ENCODE results near the gene FAM149B1. TPM values are rescaled to one million over a fixed set of nuclear protein-coding genes. Genes with fewer than 3 reads are reported as not detected.

Gene FAM149B1
- total RNA-seq, 1 experiment from 2014 or later, result 17.5 TPM

DNA sequence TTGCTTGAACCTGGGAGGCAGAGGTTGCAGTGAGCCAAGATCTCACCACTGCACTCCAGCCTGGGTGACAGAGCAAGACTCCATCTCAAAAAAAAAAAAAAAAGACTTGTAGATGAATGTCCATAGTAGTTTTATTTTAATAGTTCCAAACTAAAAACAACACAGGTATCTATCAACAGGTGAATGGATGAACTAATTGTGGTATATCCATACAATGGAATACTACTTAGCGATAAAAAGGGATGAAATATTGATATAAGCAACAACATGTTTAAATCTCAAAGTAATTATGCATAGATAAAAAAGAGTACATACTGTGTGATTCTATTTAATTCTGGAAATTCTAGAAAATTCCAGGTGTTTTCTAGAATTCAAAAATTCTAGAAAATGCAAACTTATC, 122.0 kb downstream of the FAM149B1 start:
- H3K9me2 ChIP-seq (ENCODE audit: insufficient read depth), result no peaks in the 10 kb centered on the region
- no peaks in the 10 kb centered on the region for H3K9me3 ChIP-seq (ENCODE audit: control insufficient read depth in 1 of 2, insufficient read depth in 1 of 2, low read depth in 1 of 2, low read length in 2 of 2)
- ChIA-PET RAD21 (ENCODE audit: low non-redundant PET in 1 of 2, low total read pairs in 2 of 2, uncharacterized antibody in 2 of 2, unreplicated experiment in 2 of 2) (no interaction called here), POLR2A (interaction anchor here (0.7 kb wide), 1 partner anchor 8 kb away, joined by 3 read pairs; no protein-coding TSS in a partner anchor), CTCF (no interaction called here)
- TF ChIP-seq ELF1 (IDR thresholded peaks at IDR 0.05; ENCODE audit: borderline replicate concordance, low read depth) (no peak), SP1 (IDR thresholded peaks at IDR 0.05; ENCODE audit: low read depth) (no peak), ZFX (IDR thresholded peaks at IDR 0.05) (no peak), EGR1 (IDR thresholded peaks at IDR 0.05; ENCODE audit: low read depth) (no peak), CEBPB (IDR thresholded peaks at IDR 0.05; ENCODE audit: low read depth) (no peak), POLR2AphosphoS5 (IDR thresholded peaks at IDR 0.05; ENCODE audit: low read depth, low read length) (no peak), CBX3 (IDR thresholded peaks at IDR 0.05; ENCODE audit: low read depth) (no peak), ZBTB33 (IDR thresholded peaks at IDR 0.05; ENCODE audit: extremely low read depth, insufficient replicate concordance, low read length) (no peak)
- TF ChIP-seq, protein P1, sequence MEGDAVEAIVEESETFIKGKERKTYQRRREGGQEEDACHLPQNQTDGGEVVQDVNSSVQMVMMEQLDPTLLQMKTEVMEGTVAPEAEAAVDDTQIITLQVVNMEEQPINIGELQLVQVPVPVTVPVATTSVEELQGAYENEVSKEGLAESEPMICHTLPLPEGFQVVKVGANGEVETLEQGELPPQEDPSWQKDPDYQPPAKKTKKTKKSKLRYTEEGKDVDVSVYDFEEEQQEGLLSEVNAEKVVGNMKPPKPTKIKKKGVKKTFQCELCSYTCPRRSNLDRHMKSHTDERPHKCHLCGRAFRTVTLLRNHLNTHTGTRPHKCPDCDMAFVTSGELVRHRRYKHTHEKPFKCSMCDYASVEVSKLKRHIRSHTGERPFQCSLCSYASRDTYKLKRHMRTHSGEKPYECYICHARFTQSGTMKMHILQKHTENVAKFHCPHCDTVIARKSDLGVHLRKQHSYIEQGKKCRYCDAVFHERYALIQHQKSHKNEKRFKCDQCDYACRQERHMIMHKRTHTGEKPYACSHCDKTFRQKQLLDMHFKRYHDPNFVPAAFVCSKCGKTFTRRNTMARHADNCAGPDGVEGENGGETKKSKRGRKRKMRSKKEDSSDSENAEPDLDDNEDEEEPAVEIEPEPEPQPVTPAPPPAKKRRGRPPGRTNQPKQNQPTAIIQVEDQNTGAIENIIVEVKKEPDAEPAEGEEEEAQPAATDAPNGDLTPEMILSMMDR (IDR thresholded peaks at IDR 0.05 in 2 of 3, conservative IDR thresholded peaks at IDR 0.05 in 1 of 3; ENCODE audit: borderline replicate concordance in 1 of 3, insufficient read depth in 1 of 3, low read depth in 2 of 3, low read length in 2 of 3), result no peak
- H3K27me3 ChIP-seq (ENCODE audit: insufficient read depth, low read length), result no peaks in the 10 kb centered on the region
- no peak overlapping the region for H3K27ac ChIP-seq (ENCODE audit: low read depth, low read length)
- no peak overlapping the region for H3K9ac ChIP-seq (ENCODE audit: low read length)
- ATAC-seq (no peak), DNase-seq (ENCODE audit: low read depth, low spot score) (no peak)
- no peaks in the 10 kb centered on the region for H4K20me1 ChIP-seq (ENCODE audit: insufficient read depth)
- no peak overlapping the region for H3K4me2 ChIP-seq (ENCODE audit: low read length)
- no peaks in the 10 kb centered on the region for H3K79me2 ChIP-seq (ENCODE audit: insufficient read depth, low read length)
- H3K36me3 ChIP-seq (ENCODE audit: control insufficient read depth in 1 of 2, insufficient read depth in 2 of 2, low read length in 2 of 2), result 0 out of 4 replicates have a peak, but pooled peaks cover 0 to 5% of the 10 kb centered on the region in 2 experiments
- H3K4me1 ChIP-seq (ENCODE audit: control insufficient read depth in 1 of 2, insufficient read depth in 2 of 2, low read length in 2 of 2), result no peaks in the 10 kb centered on the region
- no TSS peak for BruUV-seq (replicated peaks)
- no peak overlapping the region for H2AFZ ChIP-seq (ENCODE audit: low read depth, low read length, poor library complexity, severe bottlenecking)
- H3K4me3 ChIP-seq (replicated peaks in 1 of 2; ENCODE audit: low read depth in 1 of 2, low read length in 2 of 2), result no peak overlapping the region
- intact Hi-C loops (cut with micrococcal nuclease), result no loop called here

All from HCT116 (cell line).